HCEC 1CT (cell line): ENCODE data around the gene BACH2.

Experiments
- DNase-seq: peaks from one replicate; pipeline ENCODE4 v3.0.0-alpha.2; 2017

BACH2 gene

GRCh38 chr6:90093558-90094073 lies 203.0 kb downstream of the BACH2 start:
- no peak for DNase-seq

- no peak for DNase-seq
These were observed 205.8 kb downstream of the BACH2 start for GRCh38 chr6:90090866-90091265.

- DNase-seq, result peak; percentile 72
These were observed 208.6 kb downstream of the BACH2 start for GRCh38 chr6:90088009-90088408.

- peak; percentile 40 for DNase-seq
These were observed 209.4 kb downstream of the BACH2 start for GRCh38 chr6:90087106-90087833.

GRCh38 chr6:90086517-90086916 lies 210.1 kb downstream of the BACH2 start:
- DNase-seq, result no peak

GRCh38 chr6:90083891-90084290 lies 212.8 kb downstream of the BACH2 start:
- DNase-seq, result no peak

GRCh38 chr6:90082847-90083246 lies 213.8 kb downstream of the BACH2 start:
- no peak for DNase-seq

- DNase-seq, result no peak
These were observed 215.7 kb downstream of the BACH2 start for GRCh38 chr6:90080876-90081481.

- no peak for DNase-seq
These were observed 216.8 kb downstream of the BACH2 start for GRCh38 chr6:90079560-90080490.

- no peak for DNase-seq
These were observed 217.9 kb downstream of the BACH2 start for GRCh38 chr6:90078513-90079289.

GRCh38 chr6:90076511-90077415 lies 219.9 kb downstream of the BACH2 start:
- DNase-seq, result no peak

GRCh38 chr6:90074161-90074850 lies 222.3 kb downstream of the BACH2 start:
- no peak for DNase-seq

- no peak for DNase-seq
These were observed 223.6 kb downstream of the BACH2 start for GRCh38 chr6:90072935-90073464.

GRCh38 chr6:90072501-90072900 lies 224.1 kb downstream of the BACH2 start:
- DNase-seq, result no peak

GRCh38 chr6:90068703-90069523 lies 227.7 kb downstream of the BACH2 start:
- DNase-seq, result no peak

- peak; percentile 35 for DNase-seq
These were observed 228.4 kb downstream of the BACH2 start for GRCh38 chr6:90068264-90068663.

GRCh38 chr6:90066697-90067096 lies 229.9 kb downstream of the BACH2 start:
- DNase-seq, result no peak

GRCh38 chr6:90065173-90065572 lies 231.5 kb downstream of the BACH2 start:
- DNase-seq, result no peak

- DNase-seq, result no peak
These were observed 234.0 kb downstream of the BACH2 start for GRCh38 chr6:90062667-90063066.

GRCh38 chr6:90062051-90062450 lies 234.6 kb downstream of the BACH2 start:
- DNase-seq, result no peak
